B cell (primary cell): Measurements from ENCODE around the gene RGS6.

ENCODE experiments used
- CTCF ChIP-seq: fragments of 200-600 bp; IDR thresholded peaks from one replicate; pipeline ENCODE4 v1.8.0; 2022; ENCODE audit warnings: antibody characterized with exemption, mild to moderate bottlenecking
- EZH2 ChIP-seq: IDR thresholded peaks from 2 replicates; pipeline ENCODE4 v1.6.1; 2012; ENCODE audit warnings: borderline replicate concordance, low read depth, mild to moderate bottlenecking, moderate library complexity, low read length; ENCODE audit not compliant: insufficient read depth, poor library complexity, severe bottlenecking

- no peak for TF ChIP-seq CTCF
- no peak for TF ChIP-seq EZH2
These were observed 628.8 kb downstream of the RGS6 start for GRCh38 chr14:72560889-72561493.
